SK-N-SH (cell line): ENCODE results near the gene TBX21. TPM values are rescaled to one million over a fixed set of nuclear protein-coding genes. Genes with fewer than 3 reads are reported as not detected.

Source experiments
- CTCF ChIA-PET: fragments of 300-600, 350-600 bp; formaldehyde crosslinking; extraction: SDS; loops from one replicate; lab custom pipeline; 2021; lab: Yijun Ruan, JAX
- POLR2A ChIA-PET: fragments of 350-600 bp; sonication (Branson Sonifier 250); formaldehyde crosslinking; extraction: SDS; loops from one replicate; lab custom pipeline; 2020; ENCODE audit warnings: antibody characterized with exemption, inconsistent platforms; lab: Yijun Ruan, JAX
- DNase-seq: peaks from one replicate; pipeline ENCODE4 v3.0.0; 2012
- H2AFZ ChIP-seq: fragments of 200-600 bp; sonication (generic); 2 replicates; pipeline ENCODE4 v1.8.1; 2016; ENCODE audit warnings: antibody characterized with exemption, mild to moderate bottlenecking, low read depth
- H3F3A ChIP-seq: fragments of 200-600 bp; sonication (generic); replicated peaks from 2 replicates; pipeline ENCODE3; 2016; ENCODE audit warnings: antibody characterized with exemption, mild to moderate bottlenecking; ENCODE audit not compliant: insufficient read depth
- H3K27ac ChIP-seq, 2 experiments: fragments of 200-500 bp in 1 of 2; fragments of 200-600 bp in 1 of 2; sonication (Bioruptor generic) in 1 of 2; sonication (generic), shearing (Covaris generic) in 1 of 2; 2 replicates each; pipeline versions ENCODE4 v1.5.1 to v1.6.1; 2014 to 2016; ENCODE audit warnings: low read depth in 2 of 2, inconsistent platforms in 1 of 2, low read length in 1 of 2, mild to moderate bottlenecking in 1 of 2, mixed read lengths in 1 of 2
- H3K27me3 ChIP-seq: fragments of 200-600 bp; sonication (generic), shearing (Covaris generic); 2 replicates; pipeline ENCODE4 v1.6.1; 2016; ENCODE audit warnings: mixed run types; ENCODE audit not compliant: insufficient read depth
- H3K36me3 ChIP-seq, 2 experiments: fragments of 200-500 bp in 1 of 2; fragments of 200-600 bp in 1 of 2; sonication (Bioruptor generic) in 1 of 2; sonication (generic) in 1 of 2; replicated peaks in 1 of 2; 2 replicates each; pipeline versions ENCODE3 to v1.5.1; 2014 to 2016; ENCODE audit warnings: low read length in 1 of 2, mild to moderate bottlenecking in 1 of 2; ENCODE audit not compliant: insufficient read depth in 2 of 2, control insufficient read depth in 1 of 2
- H3K4me1 ChIP-seq, 2 experiments: fragments of 200-500 bp in 1 of 2; fragments of 200-600 bp in 1 of 2; sonication (Bioruptor generic) in 1 of 2; sonication (generic), shearing (Covaris generic) in 1 of 2; 2 replicates each; pipeline versions ENCODE4 v1.5.1 to v1.6.1; 2014 to 2016; ENCODE audit warnings: low read depth in 1 of 2, low read length in 1 of 2, mixed run types in 1 of 2; ENCODE audit not compliant: insufficient read depth in 2 of 2, control insufficient read depth in 1 of 2
- H3K4me2 ChIP-seq: fragments of 200-600 bp; sonication (generic), shearing (Covaris generic); 2 replicates; pipeline ENCODE4 v1.6.1; 2017; ENCODE audit warnings: mixed run types
- H3K4me3 ChIP-seq, 2 experiments: fragments of 200-500 bp in 1 of 2; fragments of 200-600 bp in 1 of 2; sonication (Bioruptor generic) in 1 of 2; sonication (generic), shearing (Covaris generic) in 1 of 2; 2 replicates each; pipeline versions ENCODE4 v1.5.1 to v1.8.1; 2014 to 2016; ENCODE audit warnings: low read depth in 2 of 2, inconsistent platforms in 1 of 2, low read length in 1 of 2, mild to moderate bottlenecking in 1 of 2, mixed read lengths in 1 of 2, moderate library complexity in 1 of 2
- H3K79me2 ChIP-seq: fragments of 200-600 bp; sonication (generic); 2 replicates; pipeline ENCODE4 v1.8.1; 2017; ENCODE audit warnings: mild to moderate bottlenecking; ENCODE audit not compliant: insufficient read depth
- H3K9ac ChIP-seq: fragments of 200-600 bp; sonication (generic); 2 replicates; pipeline ENCODE4 v1.6.1; 2017; ENCODE audit warnings: mixed run types
- H3K9me2 ChIP-seq: fragments of 200-600 bp; sonication (generic); 2 replicates; pipeline ENCODE4 v1.6.1; 2017; ENCODE audit warnings: mixed run types
- H3K9me3 ChIP-seq: fragments of 200-600 bp; sonication (generic); 2 replicates; pipeline ENCODE4 v1.6.1; 2017; ENCODE audit warnings: mixed run types, mild to moderate bottlenecking, moderate library complexity
- H4K20me1 ChIP-seq: fragments of 200-600 bp; sonication (generic); 2 replicates; pipeline ENCODE4 v1.6.1; 2017; ENCODE audit warnings: mild to moderate bottlenecking, mixed run types; ENCODE audit not compliant: insufficient read depth
- EP300 ChIP-seq, 2 experiments: IDR thresholded peaks; 2 replicates each; pipeline versions ENCODE4 v1.4.0 to v1.6.1; 2012; ENCODE audit warnings: borderline replicate concordance in 1 of 2, low read depth in 1 of 2, low read length in 1 of 2
- FOXM1 ChIP-seq: IDR thresholded peaks from 2 replicates; pipeline ENCODE4 v1.4.0; 2012; ENCODE audit warnings: low read depth, mild to moderate bottlenecking
- GABPA ChIP-seq: IDR thresholded peaks from 2 replicates; pipeline ENCODE4 v1.4.0; 2012; ENCODE audit warnings: low read depth, mild to moderate bottlenecking
- JUND ChIP-seq: IDR thresholded peaks from 2 replicates; pipeline ENCODE4 v1.4.0; 2012
- MEF2A ChIP-seq: IDR thresholded peaks from 2 replicates; pipeline ENCODE4 v1.4.0; 2012; ENCODE audit warnings: low read depth, borderline replicate concordance
- NFIC ChIP-seq: IDR thresholded peaks from 2 replicates; pipeline ENCODE4 v1.4.0; 2012; ENCODE audit warnings: borderline replicate concordance
- NRF1 ChIP-seq: IDR thresholded peaks from 2 replicates; pipeline ENCODE4 v1.6.1; 2012; ENCODE audit warnings: low read depth, mild to moderate bottlenecking, low read length
- TCF12 ChIP-seq: IDR thresholded peaks from 2 replicates; pipeline ENCODE4 v1.4.0; 2012
- TEAD4 ChIP-seq: IDR thresholded peaks from 2 replicates; pipeline ENCODE4 v1.4.0; 2012; ENCODE audit warnings: mild to moderate bottlenecking, borderline replicate concordance; ENCODE audit not compliant: insufficient read depth
- WGBS: methylation state at CpG from one replicate; pipeline ENCODE4 v1.1.6; 2017; ENCODE audit warnings: low lambda C conversion rate; 5-methylcytosine and 5-hydroxymethylcytosine counted together
- polyA plus RNA-seq, 3 experiments: library from polyadenylated mRNA; depleted of rRNA; stranded (reverse); fragments of >200 nt; gene quantifications; 2 replicates each; pipeline ENCODE4 v1.2.3, GENCODE V29; 2012
- TF ChIP-seq, protein P1 (sequence below): fragments of 200-600 bp; sonication (generic); IDR thresholded peaks from 2 replicates; pipeline ENCODE4 v1.6.1; 2017; ENCODE audit warnings: antibody characterized with exemption, mild to moderate bottlenecking, moderate library complexity
- TF ChIP-seq, protein P2 (sequence below): IDR thresholded peaks from 2 replicates; pipeline ENCODE4 v1.4.0; 2012; ENCODE audit warnings: low read depth, borderline replicate concordance

The TBX21 gene
- polyA plus RNA-seq, 1 of the 3 experiments (the other 2 are of a cell fraction): not detected

DNA sequence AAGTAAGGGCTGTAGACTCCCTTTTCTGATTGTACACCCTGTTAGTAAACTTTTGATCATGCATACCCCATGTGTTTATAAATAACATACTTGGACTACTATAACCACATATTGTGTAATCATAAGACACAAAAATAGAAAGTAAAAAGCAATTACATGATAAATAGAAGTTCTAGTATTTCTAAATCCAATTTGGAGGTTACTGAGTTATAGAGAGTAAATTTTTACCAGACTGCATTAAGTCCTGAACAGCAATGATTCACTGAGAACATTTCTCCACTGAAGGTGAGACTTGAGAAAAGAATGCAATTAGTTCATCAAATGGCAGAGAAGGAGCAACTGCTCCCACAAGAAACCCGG lies 46.8 kb upstream of the TBX21 start:
- peaks cover 0 to 20% of the 10 kb centered on the region in 2 experiments; a peak in 2 of 4 replicates for H3K4me1 ChIP-seq
- no peak overlapping the region for H2AFZ ChIP-seq
- CTCF ChIA-PET: interaction anchor here (0.7 to 1.1 kb wide), 4 partner anchors 13 to 104 kb away, joined by 3 to 6 read pairs (median 3); no protein-coding TSS in a partner anchor
- no peak overlapping the region; the same call in 1 of the 2 replicates for H3K4me2 ChIP-seq
- peaks cover 23% of the 10 kb centered on the region; the same call in 1 of the 2 replicates for H4K20me1 ChIP-seq
- H3K9ac ChIP-seq: peak overlapping the region; percentile 24
- H3K79me2 ChIP-seq: 0 out of 2 replicates have a peak, but pooled peaks cover 8% of the 10 kb centered on the region
- H3K9me3 ChIP-seq: no peaks in the 10 kb centered on the region
- peak overlapping the region in 1 of 2 experiments; percentile 52; a peak in 2 of 4 replicates for H3K27ac ChIP-seq
- peaks cover 50 to 54% of the 10 kb centered on the region in 2 experiments for H3K36me3 ChIP-seq
- no peak overlapping the region for H3K4me3 ChIP-seq
- 75% methylated on average over 1 of the region's 1 CpG for WGBS
- TF ChIP-seq, protein P1, sequence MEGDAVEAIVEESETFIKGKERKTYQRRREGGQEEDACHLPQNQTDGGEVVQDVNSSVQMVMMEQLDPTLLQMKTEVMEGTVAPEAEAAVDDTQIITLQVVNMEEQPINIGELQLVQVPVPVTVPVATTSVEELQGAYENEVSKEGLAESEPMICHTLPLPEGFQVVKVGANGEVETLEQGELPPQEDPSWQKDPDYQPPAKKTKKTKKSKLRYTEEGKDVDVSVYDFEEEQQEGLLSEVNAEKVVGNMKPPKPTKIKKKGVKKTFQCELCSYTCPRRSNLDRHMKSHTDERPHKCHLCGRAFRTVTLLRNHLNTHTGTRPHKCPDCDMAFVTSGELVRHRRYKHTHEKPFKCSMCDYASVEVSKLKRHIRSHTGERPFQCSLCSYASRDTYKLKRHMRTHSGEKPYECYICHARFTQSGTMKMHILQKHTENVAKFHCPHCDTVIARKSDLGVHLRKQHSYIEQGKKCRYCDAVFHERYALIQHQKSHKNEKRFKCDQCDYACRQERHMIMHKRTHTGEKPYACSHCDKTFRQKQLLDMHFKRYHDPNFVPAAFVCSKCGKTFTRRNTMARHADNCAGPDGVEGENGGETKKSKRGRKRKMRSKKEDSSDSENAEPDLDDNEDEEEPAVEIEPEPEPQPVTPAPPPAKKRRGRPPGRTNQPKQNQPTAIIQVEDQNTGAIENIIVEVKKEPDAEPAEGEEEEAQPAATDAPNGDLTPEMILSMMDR: no peak
- no peak for TF ChIP-seq TCF12
- TF ChIP-seq FOXM1: no peak
- no peak for TF ChIP-seq EP300 (IDR thresholded peaks at IDR 0.05; ENCODE audit: borderline replicate concordance in 1 of 2, low read depth in 1 of 2, low read length in 1 of 2)
- TF ChIP-seq MEF2A: no peak
- no peak for TF ChIP-seq TEAD4
- no peak for TF ChIP-seq NRF1
- TF ChIP-seq, protein P2, sequence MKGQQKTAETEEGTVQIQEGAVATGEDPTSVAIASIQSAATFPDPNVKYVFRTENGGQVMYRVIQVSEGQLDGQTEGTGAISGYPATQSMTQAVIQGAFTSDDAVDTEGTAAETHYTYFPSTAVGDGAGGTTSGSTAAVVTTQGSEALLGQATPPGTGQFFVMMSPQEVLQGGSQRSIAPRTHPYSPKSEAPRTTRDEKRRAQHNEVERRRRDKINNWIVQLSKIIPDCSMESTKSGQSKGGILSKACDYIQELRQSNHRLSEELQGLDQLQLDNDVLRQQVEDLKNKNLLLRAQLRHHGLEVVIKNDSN: no peak
- no peak for TF ChIP-seq GABPA
- TF ChIP-seq, all 33 proteins: peak for 0
- no peaks in the 10 kb centered on the region for H3K9me2 ChIP-seq
- POLR2A ChIA-PET: interaction anchor here (0.6 to 1.7 kb wide), 3 partner anchors 22 to 37 kb away, joined by 3 to 4 read pairs (median 3); partner anchors contain the start of gene KPNB1
- H3F3A ChIP-seq: peaks cover 61% of the 10 kb centered on the region
- DNase-seq: no peak
- no peaks in the 10 kb centered on the region for H3K27me3 ChIP-seq

DNA sequence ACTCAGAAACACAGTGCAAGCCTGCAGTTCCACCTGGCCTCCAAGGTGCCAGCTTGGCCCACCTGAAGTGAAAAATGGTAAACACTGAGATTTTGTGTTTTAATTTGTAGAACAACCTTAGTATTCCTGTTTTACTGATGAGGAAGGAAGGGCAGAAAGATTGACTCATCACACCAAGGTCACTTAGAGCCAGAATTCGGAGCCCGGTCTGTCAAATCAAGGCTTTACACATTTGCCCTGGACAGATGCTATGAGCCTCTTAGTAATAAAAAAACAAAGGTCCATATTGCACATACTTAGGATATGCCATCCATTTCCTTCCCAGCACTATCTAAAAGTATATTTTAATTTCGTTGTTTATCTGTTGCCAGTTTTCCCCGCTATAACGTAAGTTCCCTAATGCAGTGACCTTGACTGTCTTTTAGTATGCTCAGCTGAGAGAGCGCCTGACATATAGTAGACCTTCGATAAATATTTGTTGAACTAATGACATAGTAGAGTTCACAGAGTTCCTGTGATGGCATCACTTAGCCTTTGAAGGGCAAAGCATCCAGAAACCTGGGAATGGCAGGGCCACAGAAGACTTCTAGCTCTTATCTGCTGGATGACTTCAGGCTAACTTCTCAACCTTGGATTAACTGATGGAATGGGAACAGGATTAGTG lies 46.2 kb upstream of the TBX21 start:
- DNase-seq: no peak
- Histone ChIP-seq H3K4me1 (peaks cover 0 to 20% of the 10 kb centered on the region in 2 experiments; a peak in 2 of 4 replicates), H2AFZ (no peak overlapping the region), H3K27me3 (no peaks in the 10 kb centered on the region), H3F3A (peaks cover 56% of the 10 kb centered on the region), H3K9me3 (no peaks in the 10 kb centered on the region), H3K36me3 (peaks cover 48 to 50% of the 10 kb centered on the region in 2 experiments), H3K79me2 (0 out of 2 replicates have a peak, but pooled peaks cover 6% of the 10 kb centered on the region), H3K9ac (no peak overlapping the region), H3K27ac (peak overlapping the region in 1 of 2 experiments; percentile 52; a peak in 3 of 4 replicates), H3K4me3 (no peak overlapping the region), H3K9me2 (no peaks in the 10 kb centered on the region), H4K20me1 (peaks cover 23% of the 10 kb centered on the region; the same call in 1 of the 2 replicates), H3K4me2 (no peak overlapping the region; the same call in 1 of the 2 replicates)
- 0 out of 2 replicates have a peak, but pooled peaks have one; percentile 5 for TF ChIP-seq JUND
- TF ChIP-seq NFIC: no peak
- ChIA-PET CTCF (interaction anchor here (0.9 to 3.0 kb wide), 9 partner anchors 10 to 115 kb away, joined by 3 to 17 read pairs (median 4); no protein-coding TSS in a partner anchor), POLR2A (interaction anchor here (1.4 to 1.7 kb wide), 3 partner anchors 8 to 38 kb away, joined by 3 to 9 read pairs (median 4); partner anchors contain the start of gene KPNB1)
- WGBS: 89% methylated on average over 7 of the region's 7 CpGs
